HG03066 (cell line): ENCODE data around the gene STAC3.

ENCODE experiments used
- ATAC-seq: cut with Tn5 transposase; IDR thresholded peaks from one replicate; pipeline ENCODE4 v1.9.1; 2021; ENCODE audit warnings: low read depth; ENCODE audit not compliant: unreplicated experiment

The STAC3 gene

DNA sequence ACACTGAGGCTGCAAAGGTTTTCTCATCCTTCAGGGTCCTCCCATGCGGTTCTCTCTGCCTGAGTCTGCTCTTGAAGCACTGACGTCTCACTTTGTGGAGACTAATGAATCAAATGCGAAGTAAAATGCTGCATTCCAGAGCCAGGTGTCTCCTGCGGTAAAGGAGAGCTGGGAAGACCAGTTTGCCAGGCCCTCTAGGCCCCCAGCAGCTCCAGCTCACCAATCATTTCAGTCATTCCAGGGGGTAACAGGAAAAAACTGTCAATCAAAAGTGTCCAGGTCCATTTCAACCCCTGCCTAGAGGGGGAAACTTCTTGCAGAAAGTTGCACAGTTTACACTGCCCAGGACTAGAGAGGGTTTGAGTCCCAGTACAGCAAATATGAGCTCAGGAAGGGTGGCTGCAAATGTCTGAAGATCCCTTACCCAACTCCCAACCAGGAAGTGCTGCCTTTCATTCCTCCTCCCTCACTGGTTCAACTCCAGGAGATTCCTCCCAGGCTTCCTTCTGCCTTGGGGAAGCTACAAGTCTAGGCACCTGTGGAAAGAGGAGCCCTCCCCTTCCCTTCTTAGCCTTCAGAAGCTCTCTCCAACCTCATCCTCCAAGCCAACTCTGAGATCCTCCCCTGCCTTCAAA lies 37.1 kb downstream of the STAC3 start:
- ATAC-seq, result no peak

GRCh38 chr12:57213058-57213715 lies 37.8 kb downstream of the STAC3 start:
- ATAC-seq, result no peak

DNA sequence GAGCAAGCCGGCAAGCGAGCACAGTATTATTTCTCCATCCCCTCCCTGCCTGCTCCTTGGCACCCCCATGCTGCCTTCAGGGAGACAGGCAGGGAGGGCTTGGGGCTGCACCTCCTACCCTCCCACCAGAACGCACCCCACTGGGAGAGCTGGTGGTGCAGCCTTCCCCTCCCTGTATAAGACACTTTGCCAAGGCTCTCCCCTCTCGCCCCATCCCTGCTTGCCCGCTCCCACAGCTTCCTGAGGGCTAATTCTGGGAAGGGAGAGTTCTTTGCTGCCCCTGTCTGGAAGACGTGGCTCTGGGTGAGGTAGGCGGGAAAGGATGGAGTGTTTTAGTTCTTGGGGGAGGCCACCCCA lies 38.3 kb downstream of the STAC3 start:
- no peak for ATAC-seq

GRCh38 chr12:57211791-57212700 lies 38.9 kb downstream of the STAC3 start:
- no peak for ATAC-seq

- ATAC-seq, result no peak
Measured at GRCh38 chr12:57210926-57211692, 39.9 kb downstream of the STAC3 start.

- ATAC-seq, result no peak
Measured at GRCh38 chr12:57210461-57210860, 40.5 kb downstream of the STAC3 start.

- no peak for ATAC-seq
Measured at GRCh38 chr12:57209916-57210315, 41.1 kb downstream of the STAC3 start.

- no peak for ATAC-seq
Measured at GRCh38 chr12:57208631-57209282, 42.2 kb downstream of the STAC3 start.

DNA sequence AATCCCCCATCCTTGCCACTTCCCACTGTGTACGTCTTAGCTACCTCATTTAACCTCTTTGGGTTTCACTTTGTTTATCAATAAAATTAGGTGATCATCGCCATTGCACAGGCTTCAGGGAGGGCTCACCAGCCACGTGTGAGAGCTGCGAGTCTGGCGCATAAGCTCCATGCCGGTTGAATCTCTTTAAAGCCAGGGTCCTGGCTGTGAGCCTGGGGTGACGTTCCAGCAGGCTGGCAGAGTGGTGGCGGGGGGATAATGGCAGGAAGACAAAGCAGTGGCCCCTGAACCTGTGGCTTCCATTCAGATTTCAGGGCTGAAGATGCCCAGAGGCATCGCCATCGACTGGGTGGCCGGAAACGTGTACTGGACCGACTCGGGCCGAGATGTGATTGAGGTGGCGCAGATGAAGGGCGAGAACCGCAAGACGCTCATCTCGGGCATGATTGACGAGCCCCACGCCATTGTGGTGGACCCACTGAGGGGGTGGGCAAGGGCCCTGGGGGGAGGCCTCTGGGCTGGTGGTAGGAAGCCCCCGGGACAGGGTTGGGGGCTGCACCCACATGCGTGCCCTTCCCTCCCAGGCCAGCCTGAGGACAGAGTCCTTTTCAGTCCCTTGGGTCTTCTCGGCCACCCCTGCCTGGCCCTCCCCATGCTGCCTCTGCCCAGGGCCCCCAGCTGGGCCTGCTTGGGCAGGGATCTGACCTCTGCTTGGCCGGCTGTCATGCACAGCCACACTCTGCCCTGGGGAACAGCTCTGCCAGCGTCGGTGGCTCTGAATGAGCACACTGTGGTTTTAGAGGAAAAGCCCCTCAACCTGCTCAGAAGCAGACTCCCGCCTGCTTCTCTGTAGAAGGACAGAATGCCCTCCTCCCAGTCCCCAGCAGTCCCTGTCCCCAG lies 43.0 kb downstream of the STAC3 start:
- no peak for ATAC-seq

DNA sequence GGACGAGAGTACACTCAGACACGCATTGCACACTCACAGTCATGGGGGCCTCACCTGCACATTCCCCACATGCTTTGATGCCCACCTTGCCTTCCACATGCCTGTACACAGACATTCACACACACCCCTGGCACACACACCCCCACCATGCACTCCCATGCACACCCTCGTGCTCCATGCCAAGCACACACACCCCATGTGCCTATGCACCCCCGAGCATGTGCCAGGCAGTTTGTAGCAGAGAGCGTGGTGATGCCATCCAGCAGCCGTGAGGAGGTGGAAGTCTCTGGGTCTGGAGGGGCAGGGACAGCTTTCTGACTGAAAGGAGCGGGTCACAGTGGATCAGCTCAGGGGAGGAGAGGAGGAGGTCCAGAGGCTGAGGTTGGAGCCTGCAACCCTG lies 45.1 kb downstream of the STAC3 start:
- no peak for ATAC-seq

DNA sequence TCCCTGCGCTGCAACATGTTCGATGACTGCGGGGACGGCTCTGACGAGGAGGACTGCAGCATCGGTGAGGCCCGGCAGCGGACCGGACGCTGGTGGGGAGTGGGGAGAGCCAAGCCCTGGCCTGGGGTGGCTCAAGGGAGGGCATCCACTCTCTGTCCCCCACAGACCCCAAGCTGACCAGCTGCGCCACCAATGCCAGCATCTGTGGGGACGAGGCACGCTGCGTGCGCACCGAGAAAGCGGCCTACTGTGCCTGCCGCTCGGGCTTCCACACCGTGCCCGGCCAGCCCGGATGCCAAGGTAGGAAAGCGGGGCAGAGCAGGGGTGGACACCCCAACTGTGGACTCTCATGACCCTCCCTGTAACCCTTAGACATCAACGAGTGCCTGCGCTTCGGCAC lies 45.8 kb downstream of the STAC3 start:
- ATAC-seq, result no peak

- ATAC-seq, result no peak
Measured at GRCh38 chr12:57204454-57204853, 46.5 kb downstream of the STAC3 start.

- ATAC-seq, result no peak
Measured at GRCh38 chr12:57203791-57204190, 47.2 kb downstream of the STAC3 start.

GRCh38 chr12:57203201-57203600 lies 47.8 kb downstream of the STAC3 start:
- no peak for ATAC-seq

GRCh38 chr12:57202321-57202720 lies 48.7 kb downstream of the STAC3 start:
- no peak for ATAC-seq

- ATAC-seq, result no peak
Measured at GRCh38 chr12:57201631-57202030, 49.4 kb downstream of the STAC3 start.

DNA sequence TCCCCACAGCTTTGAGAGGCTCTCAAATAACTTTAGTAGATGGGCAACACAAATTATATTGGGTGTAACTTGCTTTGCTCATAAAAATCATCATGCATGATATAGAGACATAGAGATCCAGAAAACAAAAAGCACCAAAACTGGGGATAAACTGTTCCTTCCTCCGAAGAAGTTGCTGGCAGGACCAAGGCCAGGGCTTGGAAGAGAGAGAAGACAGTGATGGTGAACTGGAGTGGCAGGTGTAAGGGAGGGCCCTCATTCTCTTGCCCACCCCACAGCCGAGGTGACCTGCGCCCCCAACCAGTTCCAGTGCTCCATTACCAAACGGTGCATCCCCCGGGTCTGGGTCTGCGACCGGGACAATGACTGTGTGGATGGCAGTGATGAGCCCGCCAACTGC lies 49.8 kb downstream of the STAC3 start:
- no peak for ATAC-seq

- no peak for ATAC-seq
Measured at GRCh38 chr12:57200497-57200896, 50.5 kb downstream of the STAC3 start.

- ATAC-seq, result no peak
Measured at GRCh38 chr12:57199191-57199590, 51.8 kb downstream of the STAC3 start.
